GM12891 (cell line): ENCODE results near the gene A4GALT.

Experiments
- DNase-seq: peaks from one replicate; pipeline ENCODE4 v3.0.0; 2011; ENCODE audit warnings: low spot score; ENCODE audit not compliant: insufficient read length
- FAIRE-seq: peaks from 2 replicates; lab custom pipeline; 2011; peaks lifted over from hg19 to GRCh38; lab: Jason Lieb, UNC
- PAX5 ChIP-seq: IDR thresholded peaks from 2 replicates; pipeline ENCODE4 v1.6.1; 2011; ENCODE audit warnings: low read length, moderate library complexity, mild to moderate bottlenecking; ENCODE audit not compliant: insufficient read depth, severe bottlenecking
- POLR2A ChIP-seq: IDR thresholded peaks from 2 replicates; pipeline ENCODE4 v1.6.1; 2011; ENCODE audit warnings: low read depth, low read length, control low read depth
- POLR2AphosphoS5 ChIP-seq: IDR thresholded peaks from 2 replicates; pipeline ENCODE4 v1.6.1; 2011; ENCODE audit warnings: low read depth, low read length, control low read depth
- POU2F2 ChIP-seq: IDR thresholded peaks from 2 replicates; pipeline ENCODE4 v1.6.1; 2011; ENCODE audit warnings: low read depth, mild to moderate bottlenecking, control low read depth, low read length, moderate library complexity
- SPI1 ChIP-seq: IDR thresholded peaks from 2 replicates; pipeline ENCODE4 v1.6.1; 2011; ENCODE audit warnings: low read depth, low read length, control low read depth
- TAF1 ChIP-seq: IDR thresholded peaks from 2 replicates; pipeline ENCODE4 v1.6.1; 2011; ENCODE audit warnings: low read depth, low read length, control low read depth

Gene A4GALT

GRCh38 chr22:42645341-42645937 lies 75.2 kb downstream of the A4GALT start:
- no peak for TF ChIP-seq POU2F2
- no peak for TF ChIP-seq PAX5
- TF ChIP-seq SPI1, result no peak
- TF ChIP-seq POLR2AphosphoS5, result no peak
- TF ChIP-seq POLR2A, result no peak
- no peak for TF ChIP-seq TAF1
- FAIRE-seq (no peak), DNase-seq (no peak)

GRCh38 chr22:42644422-42645340 lies 76.0 kb downstream of the A4GALT start:
- no peak for TF ChIP-seq POU2F2
- no peak for TF ChIP-seq PAX5
- TF ChIP-seq POLR2A, result no peak
- no peak for TF ChIP-seq TAF1
- no peak for TF ChIP-seq POLR2AphosphoS5
- TF ChIP-seq SPI1, result no peak
- FAIRE-seq, result peak; percentile 55

GRCh38 chr22:42643634-42644421 lies 76.8 kb downstream of the A4GALT start:
- no peak for TF ChIP-seq TAF1
- TF ChIP-seq POU2F2, result no peak
- TF ChIP-seq PAX5, result no peak
- no peak for TF ChIP-seq POLR2A
- no peak for TF ChIP-seq POLR2AphosphoS5
- no peak for TF ChIP-seq SPI1
- FAIRE-seq, result no peak
- DNase-seq, result no peak

More at GRCh38 chr22:42644422-42645340, 76.0 kb downstream of the A4GALT start:
- DNase-seq, result no peak

- DNase-seq (peak; percentile 37), FAIRE-seq (peak; percentile 71)
- TF ChIP-seq PAX5 (no peak), POU2F2 (no peak), TAF1 (no peak), SPI1 (no peak), POLR2A (no peak), POLR2AphosphoS5 (no peak)
These were observed 77.7 kb downstream of the A4GALT start for GRCh38 chr22:42642806-42643633.
